ENCODE results near the gene TMEM213. TPM values are rescaled to one million over a fixed set of nuclear protein-coding genes. Genes with fewer than 3 reads are reported as not detected.

Gene TMEM213
- total RNA-seq, 6 experiments from 2014 or later = not detected

GRCh38 chr7:138752518-138753149 is 45.2 kb upstream of the TMEM213 start:
- Mint-ChIP-seq H3K4me1 (ENCODE audit: low read depth) (peaks cover 34% of the 10 kb centered on the region), H3K27me3 (ENCODE audit: insufficient read depth) (peaks cover 16% of the 10 kb centered on the region), H3K36me3 (ENCODE audit: low read depth) (no peaks in the 10 kb centered on the region), H3K9me3 (no peaks in the 10 kb centered on the region), H3K4me3 (no peak overlapping the region), H3K27ac (no peak overlapping the region)
- no peak for DNase-seq
- TF ChIP-seq CTCF (IDR thresholded peaks at IDR 0.05) = no peak

DNA sequence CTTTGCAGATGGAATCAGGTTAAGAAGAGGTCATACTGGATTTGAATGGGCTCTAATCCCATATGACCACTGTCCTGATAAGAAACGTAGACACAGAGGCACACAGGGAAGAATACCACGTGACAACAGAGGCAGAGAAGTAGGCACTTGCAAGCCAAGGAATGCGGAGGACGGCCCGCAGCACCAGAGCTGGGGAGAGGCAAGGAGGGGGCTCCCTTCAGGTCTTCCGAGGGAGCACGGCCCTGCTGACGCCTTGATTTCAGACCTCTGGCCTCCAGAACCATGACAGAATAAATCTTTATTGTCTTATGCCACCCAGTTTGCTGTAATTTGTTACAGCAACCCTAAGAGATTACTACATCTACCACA is 44.7 kb upstream of the TMEM213 start:
- Mint-ChIP-seq H3K27me3 (ENCODE audit: insufficient read depth) (peaks cover 16% of the 10 kb centered on the region), H3K36me3 (ENCODE audit: low read depth) (no peaks in the 10 kb centered on the region), H3K9me3 (no peaks in the 10 kb centered on the region), H3K4me1 (ENCODE audit: low read depth) (peaks cover 34% of the 10 kb centered on the region), H3K27ac (no peak overlapping the region), H3K4me3 (no peak overlapping the region)
- no peak for TF ChIP-seq CTCF (IDR thresholded peaks at IDR 0.05)
- DNase-seq = no peak

- Mint-ChIP-seq H3K4me1 (ENCODE audit: low read depth) (peaks cover 34% of the 10 kb centered on the region), H3K4me3 (no peak overlapping the region), H3K27ac (no peak overlapping the region)
These were observed 44.2 kb upstream of the TMEM213 start for GRCh38 chr7:138753610-138754009.

GRCh38 chr7:138755331-138755747 is 42.5 kb upstream of the TMEM213 start:
- no peak for TF ChIP-seq CTCF (IDR thresholded peaks at IDR 0.05)
- Mint-ChIP-seq H3K27ac (no peak overlapping the region), H3K36me3 (ENCODE audit: low read depth) (no peaks in the 10 kb centered on the region), H3K4me1 (ENCODE audit: low read depth) (peaks cover 28% of the 10 kb centered on the region), H3K9me3 (no peaks in the 10 kb centered on the region), H3K27me3 (ENCODE audit: insufficient read depth) (peaks cover 10% of the 10 kb centered on the region), H3K4me3 (no peak overlapping the region)
- DNase-seq = no peak

More at GRCh38 chr7:138753610-138754009, 44.2 kb upstream of the TMEM213 start:
- peaks cover 16% of the 10 kb centered on the region for H3K27me3 Mint-ChIP-seq (ENCODE audit: insufficient read depth)
- no peaks in the 10 kb centered on the region for H3K9me3 Mint-ChIP-seq
- no peak for DNase-seq
- no peak for TF ChIP-seq CTCF (IDR thresholded peaks at IDR 0.05)
- no peaks in the 10 kb centered on the region for H3K36me3 Mint-ChIP-seq (ENCODE audit: low read depth)

DNA sequence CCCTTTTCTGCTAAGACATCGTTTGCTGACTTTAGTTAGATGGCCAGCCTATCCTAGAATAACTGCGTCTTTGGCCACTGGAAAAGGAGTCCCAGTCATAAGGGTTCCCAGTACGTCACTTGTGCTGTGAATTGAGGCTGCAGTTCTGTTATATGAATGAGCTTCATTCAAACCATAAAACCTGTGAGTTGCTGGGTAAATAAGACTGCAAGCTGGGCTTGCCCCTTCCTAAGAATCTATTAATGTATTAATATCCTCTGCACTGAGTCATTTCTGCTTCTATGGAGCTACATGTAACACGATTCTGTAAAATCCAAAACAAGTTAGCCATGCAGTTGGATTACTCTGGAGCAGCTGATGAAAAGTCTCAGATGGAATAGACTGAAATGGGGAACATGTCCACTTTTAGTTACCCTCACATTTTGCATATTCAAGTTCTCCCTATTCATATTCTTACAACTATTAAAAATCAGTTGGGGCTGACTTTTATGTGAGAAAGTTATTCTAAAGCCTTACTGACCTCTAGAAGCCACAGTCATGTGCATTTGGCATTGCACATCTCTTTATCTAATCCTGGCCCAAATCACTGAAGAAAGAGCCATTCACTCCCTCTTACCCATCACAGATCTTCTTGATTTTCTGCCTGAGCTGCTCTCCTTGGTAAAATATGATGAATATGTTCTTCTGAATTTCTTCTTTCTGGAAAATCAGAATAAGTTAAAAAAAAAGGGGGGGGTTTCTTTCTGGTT is 41.8 kb upstream of the TMEM213 start:
- peaks cover 10% of the 10 kb centered on the region for H3K27me3 Mint-ChIP-seq (ENCODE audit: insufficient read depth)
- no peak for TF ChIP-seq CTCF (IDR thresholded peaks at IDR 0.05)
- H3K9me3 Mint-ChIP-seq = no peaks in the 10 kb centered on the region
- DNase-seq = no peak
- H3K27ac Mint-ChIP-seq = no peak overlapping the region
- no peaks in the 10 kb centered on the region for H3K36me3 Mint-ChIP-seq (ENCODE audit: low read depth)
- peaks cover 24% of the 10 kb centered on the region for H3K4me1 Mint-ChIP-seq (ENCODE audit: low read depth)
- no peak overlapping the region for H3K4me3 Mint-ChIP-seq

All from HFFc6 (cell line).